GM18868 (cell line): ENCODE data around the gene LCN2.
A peak's percentile ranks its signal among the peaks of the same experiment; 100 is the strongest.
"Not testable (repeated sequence)": the region's sequence is repeated elsewhere in the genome, so short reads cannot be mapped to it uniquely, and the experiment has no call there.

Source experiments
- ATAC-seq: cut with Tn5 transposase; IDR thresholded peaks from one replicate; pipeline ENCODE4 v1.9.1; 2021; ENCODE audit warnings: mild to moderate bottlenecking, moderate library complexity; ENCODE audit not compliant: unreplicated experiment

Gene LCN2

DNA sequence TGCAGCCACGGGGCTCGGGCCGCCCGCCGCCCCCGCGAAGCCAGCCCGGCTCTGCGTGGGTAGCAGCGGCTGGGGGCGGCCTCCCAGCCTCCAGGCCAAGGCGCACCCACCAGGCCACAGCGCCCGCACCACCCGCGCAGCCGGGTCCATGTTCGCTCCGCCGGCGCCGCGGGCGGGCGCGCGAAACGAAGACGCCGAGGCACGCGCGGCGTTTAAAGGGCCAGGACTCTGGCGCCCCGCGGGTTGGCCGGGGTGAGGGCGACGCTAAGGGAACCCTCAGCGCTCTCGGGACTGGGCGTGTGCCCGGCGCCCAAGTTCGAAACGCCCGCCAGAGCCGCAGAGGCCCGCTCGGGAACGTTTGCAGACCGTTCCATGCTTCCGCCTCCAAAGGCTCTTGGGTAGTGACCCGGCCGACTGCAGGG lies 21.7 kb upstream of the LCN2 start, which contains the start of gene PTGES2:
Gene PTGES2, minus strand, starts transcription at position 162 of the 422 bp plus-strand sequence. Its CDS starts 12 bp downstream, at position 150.
- peak; percentile 57 for ATAC-seq

DNA sequence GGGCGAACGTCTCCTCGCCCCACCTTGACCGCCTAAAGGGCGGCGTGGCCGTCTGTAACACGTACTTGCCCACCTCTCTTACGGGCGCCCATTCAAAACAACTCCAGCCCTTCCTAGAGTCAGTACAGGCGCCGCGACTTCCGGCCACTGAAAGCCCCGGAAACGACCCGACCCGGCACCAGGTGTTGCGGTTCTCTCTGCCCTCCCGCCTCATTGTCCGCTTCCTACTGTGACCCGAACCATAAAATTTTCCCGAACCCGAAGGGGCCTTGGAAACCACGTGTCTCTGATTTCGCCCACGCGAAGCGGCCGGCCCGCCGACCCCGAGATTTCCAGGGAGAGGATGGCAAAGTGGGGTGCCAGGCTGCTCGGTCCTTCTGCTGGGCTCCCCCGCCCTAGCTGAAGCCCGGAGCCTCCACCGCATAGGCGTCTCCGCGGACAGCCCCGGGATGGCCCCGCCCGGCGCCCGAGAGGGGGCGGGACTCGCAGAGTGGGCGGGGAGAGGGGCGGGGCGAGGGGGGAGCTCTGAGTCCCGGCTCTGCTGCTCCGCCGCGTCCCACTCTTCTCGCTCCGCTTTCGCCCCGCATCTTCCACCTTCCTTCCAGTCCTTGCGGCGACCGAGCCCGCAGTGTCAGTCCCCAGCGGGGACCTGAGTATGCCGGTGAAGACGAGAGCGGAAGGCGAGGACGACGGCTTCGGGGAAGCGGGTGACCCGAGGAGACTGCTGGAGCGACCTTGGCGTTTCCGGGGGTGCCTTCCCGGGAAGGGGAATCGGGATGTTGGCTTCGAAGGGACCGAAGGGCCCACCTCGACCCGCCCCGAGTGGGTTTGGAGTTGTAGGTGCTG lies 21.0 kb upstream of the LCN2 start:
- ATAC-seq, result peak; percentile 60

DNA sequence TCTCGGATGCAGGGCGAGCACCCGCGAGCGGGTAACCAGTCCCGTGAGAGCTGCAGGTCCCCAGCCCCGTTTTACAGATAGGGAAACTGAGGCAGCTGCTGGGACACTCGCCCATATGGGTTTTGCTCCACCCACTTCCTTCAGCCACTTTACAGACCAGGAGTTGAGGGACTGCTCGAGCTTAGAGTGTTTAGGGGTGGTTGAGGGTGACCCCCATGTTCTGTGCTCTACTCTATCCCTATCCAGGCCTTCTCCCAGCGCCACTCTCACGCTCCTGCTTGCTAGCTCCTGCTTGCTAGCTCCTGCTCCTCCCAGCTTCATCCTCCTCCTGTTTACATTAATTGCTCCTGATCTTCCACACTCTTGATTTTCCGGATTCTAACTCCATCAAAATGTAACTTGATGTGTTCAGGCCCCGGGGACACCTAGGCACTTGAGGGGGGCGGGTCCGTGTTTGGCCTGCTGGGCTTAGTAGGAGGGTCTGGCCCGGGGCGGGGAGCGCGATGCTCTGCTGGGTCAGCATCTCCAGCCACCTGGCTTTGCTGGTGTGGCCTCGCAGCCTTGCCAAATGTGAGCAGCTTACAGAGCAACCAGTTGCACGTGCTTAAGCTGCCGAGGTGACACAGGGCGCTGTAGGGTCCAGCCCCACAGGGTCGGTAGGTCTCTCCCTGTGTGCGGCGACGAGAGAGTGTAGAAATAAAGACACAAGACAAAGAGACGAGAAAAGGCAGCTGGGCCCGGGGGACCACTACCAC lies 20.2 kb upstream of the LCN2 start:
- no peak for ATAC-seq

DNA sequence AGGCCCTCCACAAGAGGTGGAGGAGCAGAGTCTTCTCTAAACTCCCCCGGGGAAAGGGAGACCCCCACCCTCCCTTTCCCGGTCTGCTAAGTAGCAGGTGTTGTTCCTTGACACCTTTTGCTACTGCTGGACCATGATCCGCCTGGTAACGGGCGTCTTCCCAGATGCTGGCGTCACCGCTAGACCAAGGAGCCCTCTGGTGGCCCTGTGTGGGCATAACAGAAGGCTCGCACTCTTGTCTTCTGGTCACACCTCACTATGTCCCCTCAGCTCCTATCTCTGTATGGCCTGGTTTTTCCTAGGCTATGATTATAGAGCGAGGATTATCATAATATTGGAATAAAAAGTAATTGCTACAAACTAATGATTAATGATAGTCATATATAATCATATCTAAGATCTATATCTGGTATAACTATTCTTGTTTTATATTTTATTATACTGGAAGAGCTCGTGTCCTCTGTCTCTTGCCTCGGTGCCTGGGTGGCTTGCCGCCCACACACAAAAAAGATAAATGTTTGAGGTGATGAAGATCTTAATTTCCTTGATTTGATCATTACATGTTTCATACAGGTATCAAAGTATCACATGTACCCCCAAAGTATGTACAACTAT lies 19.2 kb upstream of the LCN2 start:
- ATAC-seq, result not testable (repeated sequence)

DNA sequence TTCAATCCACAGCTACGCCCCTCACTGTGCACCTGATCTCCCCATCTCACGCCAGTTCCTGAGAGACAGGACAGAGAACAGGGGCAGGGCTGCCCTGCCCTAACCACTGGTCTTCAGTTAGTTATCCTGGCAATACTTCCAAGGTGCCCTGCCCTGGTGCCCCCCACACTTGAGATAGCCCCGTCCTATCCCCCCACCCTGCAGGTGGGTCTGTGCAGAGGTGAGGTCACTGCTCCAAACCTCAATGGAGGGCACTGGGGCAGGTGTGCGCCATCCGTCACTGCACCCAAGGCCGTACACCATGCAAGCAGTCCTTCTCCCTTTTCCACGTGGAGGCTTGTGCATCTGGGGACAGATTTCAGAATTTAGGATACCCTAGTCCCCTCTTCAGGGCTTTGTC lies 18.6 kb upstream of the LCN2 start:
- not testable (repeated sequence) for ATAC-seq

DNA sequence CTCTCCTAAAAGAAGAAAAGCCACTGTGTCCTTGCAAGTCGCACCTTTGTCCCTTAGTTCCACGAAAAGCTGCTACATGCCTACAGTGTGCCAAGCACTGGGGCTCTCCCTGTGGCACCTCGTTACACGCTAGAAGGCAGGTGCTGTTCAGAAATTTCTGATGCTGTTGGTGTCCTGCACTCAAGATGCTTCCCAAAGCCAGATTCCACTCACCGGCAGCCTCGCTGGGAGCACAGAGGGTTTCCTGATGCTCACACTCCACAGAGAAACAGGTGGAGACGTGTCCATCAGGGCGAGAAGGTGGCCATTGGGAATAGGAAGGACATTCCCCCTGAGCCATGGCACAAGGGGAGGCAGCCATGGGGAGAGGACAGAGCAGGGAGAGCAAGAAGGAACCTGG lies 17.9 kb upstream of the LCN2 start:
- ATAC-seq, result not testable (repeated sequence)

DNA sequence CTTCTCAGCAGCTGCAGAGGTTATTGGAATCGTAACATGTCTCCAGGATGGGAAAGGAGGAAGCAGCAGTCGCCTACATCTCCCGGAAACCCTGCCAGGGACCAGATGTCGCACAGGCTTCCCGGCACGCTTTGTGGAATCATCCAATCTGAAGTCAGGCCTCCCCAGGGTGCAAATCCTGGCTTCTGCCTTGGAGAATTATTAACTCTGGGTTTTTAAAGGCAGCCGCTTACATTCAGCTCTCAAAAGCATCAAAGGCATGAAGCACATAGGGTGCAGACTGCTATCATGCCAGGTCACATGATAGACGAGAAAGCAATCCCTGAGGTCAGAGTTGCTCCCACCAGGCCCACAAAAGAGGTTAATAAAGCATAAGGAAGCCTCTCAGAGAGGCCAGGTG lies 17.1 kb upstream of the LCN2 start:
- not testable (repeated sequence) for ATAC-seq

DNA sequence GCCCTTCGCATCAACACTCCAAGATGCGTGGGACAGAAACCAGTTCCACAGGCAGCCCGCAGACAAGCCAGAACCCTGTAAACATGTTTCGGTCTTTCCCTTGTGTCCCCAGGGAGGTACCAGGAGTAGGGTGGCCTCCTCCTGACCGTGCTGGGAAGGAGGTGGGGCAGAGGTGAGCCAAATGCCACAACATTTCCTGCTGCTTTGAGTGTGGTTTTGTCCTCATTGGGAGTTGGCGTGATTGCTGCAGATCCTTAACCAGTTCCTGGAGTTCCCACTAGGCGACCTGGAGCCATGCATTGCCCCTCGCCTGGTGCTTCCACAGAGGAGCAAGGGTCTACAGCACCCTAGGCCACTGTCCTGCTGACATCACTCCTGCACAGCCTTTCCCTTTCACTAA lies 13.7 kb upstream of the LCN2 start:
- not testable (repeated sequence) for ATAC-seq

DNA sequence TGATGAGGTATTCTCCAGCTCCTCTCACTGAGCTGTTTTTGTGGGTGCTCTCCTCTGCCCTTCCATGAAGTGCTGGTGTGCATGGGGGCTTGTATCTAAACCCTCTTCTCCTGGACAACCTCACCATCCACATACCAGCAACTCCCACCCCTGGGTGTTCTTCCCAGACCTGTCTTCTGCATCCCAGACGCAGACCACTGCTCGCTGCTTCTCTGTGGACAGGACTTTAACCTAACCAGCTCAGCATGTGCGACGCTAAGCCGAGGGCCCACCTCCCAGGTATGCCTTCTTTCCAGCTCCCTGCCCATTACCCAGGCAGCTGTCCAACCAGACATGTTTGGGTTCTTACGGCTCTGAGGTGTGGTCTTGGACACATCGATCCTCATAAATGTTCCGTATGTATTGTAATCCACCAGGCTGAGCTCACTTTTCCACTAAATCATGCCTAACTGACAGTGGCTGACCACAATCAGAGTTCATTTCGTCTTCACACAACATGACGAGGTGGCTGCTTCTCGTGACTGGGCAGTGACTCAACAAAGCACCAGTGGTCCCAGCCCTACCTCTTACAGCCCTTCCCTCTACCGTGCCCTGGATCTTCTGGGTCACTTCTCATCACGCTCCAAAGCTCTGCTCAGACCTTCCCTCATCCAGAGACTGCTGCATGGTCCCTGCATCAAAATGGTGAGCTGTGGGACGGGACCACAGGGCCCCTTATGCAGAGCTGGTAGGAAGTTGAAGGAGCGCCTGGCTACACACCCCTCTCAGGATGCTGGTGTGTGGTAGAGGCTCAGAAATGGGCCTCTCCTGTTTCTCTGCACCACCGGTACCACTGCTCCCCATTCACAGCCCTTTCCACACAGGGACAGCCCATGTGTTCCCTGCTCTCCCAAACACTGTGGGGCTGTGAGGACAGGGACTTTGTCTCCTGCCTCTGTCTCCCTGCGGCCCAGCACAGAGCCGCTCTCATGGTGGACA lies 12.1 kb upstream of the LCN2 start:
- ATAC-seq, result no peak

DNA sequence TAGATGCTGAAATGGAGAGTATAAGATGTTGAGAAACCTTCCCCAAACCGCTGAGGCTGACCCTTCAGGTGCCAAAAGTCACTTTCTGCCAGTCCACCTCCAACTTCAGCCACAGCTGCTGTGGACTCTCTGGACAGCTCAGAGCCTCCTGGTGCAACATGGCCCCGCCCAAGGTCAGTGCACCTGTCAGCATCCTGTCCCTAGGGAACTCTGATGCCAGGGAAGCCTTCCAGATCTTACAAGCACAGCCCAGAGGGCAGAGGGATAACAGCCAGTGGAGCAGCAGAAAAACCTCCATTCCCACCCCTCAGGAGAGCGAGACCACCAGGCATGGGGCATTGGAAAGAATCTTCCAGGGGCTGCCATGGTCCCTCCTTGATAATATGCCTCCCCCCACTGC lies 11.3 kb upstream of the LCN2 start:
- no peak for ATAC-seq

DNA sequence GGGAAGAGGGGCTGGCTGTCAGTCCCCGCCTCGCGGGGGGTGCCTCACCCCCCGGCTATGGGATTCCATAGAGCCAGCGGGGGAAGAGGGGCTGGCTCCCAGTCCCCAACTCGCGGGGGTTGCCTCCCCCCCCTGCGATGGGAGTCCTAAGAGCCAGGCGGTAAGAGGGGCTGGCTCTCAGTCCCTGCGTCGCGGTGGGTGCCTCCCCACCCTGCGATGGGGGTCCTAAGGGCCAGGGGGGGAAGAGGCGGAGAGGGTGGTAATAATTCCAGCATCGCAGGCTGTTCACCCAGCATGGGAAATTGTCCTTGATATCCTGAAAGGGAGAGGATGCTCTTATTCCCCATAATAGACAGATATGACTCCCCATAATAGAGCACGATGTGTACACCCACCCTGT lies 9.6 kb upstream of the LCN2 start:
- ATAC-seq, result no peak

DNA sequence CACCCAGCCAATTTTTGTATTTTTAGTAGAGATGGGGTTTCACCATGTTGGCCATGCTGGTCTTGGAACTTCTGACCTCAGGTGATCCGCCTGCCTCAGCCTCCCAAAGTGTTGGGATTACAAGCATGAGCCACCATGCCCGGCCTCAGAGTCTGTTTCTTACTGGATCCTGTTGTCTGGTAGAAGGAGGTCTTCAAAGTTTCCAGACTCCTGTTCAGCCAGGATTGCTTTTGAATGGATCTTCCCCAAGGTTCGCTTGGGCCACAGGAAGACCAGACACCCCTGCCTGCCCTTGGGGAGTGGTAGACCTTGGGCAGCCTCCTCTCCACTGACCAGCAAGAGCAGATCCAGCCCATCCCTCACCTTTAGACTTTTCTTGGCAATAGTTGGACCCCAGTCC lies 7.6 kb upstream of the LCN2 start:
- ATAC-seq, result no peak

DNA sequence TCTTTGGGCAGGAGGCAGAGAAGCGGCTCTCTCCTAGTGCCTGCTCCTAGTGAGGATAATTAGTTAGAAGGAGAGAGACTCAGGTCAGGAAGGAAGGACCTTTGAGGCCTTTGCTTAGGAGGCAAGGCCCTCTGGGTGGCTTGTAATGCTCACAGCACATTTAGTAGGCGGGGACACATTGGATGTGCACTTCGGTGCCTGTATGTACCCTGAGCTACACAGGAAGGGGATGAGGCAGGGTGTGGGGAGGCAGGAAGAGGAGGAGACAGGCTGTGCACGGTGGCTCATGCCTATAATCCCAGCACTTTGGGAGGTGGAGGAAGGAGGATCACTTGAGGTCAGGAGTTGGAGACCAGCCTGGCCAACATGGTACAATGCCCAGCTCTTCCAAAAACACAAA lies 7.2 kb upstream of the LCN2 start:
- ATAC-seq, result no peak

DNA sequence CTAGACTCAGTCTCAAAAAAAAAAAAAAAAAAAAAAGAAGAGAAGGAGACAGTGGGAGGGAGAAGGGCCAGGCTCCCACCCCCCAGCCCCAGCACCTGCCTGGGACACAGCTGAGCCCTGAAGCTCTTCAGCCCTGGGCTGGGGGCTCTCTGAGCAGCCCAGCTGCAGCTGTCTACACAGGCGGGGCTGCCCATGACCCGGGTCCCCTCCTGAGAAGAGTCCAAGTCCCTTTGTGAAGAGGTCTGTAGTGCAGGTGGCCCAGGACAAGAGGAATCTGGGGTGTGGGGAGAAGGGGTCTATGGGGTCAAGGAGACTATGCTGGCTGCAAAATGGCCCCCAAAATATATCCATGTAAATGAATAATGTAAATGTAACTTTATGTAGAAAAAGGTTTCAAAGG lies 6.7 kb upstream of the LCN2 start:
- no peak for ATAC-seq

DNA sequence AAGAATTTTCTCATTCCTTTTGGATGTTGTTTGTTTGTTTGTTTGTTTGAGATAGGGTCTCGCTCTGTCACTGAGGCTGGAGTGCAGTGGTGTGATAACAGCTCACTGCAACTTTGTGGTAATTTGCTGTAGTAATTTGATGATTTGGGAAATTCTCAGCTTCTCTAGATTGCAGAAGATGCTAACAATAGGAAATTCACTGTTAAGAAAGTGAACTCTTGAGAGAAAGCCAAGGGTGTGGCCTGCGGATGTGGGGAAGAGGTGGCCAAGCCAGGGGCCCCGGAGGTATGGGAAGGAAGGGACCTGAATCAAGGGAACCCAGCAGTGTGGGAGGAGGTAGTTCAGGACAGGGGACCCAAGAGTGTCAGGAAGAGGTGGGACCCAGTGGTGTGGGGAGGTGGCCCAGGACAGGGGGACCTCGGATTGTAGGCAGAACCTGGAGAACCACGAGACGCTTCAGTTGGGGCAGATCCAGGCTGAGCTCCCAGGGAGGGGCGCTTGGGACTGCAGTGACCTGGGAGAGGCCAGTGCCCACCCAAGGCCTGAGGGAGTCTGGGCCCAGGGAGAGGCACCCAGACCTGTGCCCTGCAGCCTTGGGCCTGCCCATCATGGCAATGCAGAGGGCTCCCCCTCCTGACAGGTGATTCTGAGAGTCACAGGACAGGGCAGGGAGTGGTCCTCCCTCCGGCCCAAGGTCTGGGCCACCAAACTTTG lies 5.6 kb upstream of the LCN2 start:
- ATAC-seq, result no peak

DNA sequence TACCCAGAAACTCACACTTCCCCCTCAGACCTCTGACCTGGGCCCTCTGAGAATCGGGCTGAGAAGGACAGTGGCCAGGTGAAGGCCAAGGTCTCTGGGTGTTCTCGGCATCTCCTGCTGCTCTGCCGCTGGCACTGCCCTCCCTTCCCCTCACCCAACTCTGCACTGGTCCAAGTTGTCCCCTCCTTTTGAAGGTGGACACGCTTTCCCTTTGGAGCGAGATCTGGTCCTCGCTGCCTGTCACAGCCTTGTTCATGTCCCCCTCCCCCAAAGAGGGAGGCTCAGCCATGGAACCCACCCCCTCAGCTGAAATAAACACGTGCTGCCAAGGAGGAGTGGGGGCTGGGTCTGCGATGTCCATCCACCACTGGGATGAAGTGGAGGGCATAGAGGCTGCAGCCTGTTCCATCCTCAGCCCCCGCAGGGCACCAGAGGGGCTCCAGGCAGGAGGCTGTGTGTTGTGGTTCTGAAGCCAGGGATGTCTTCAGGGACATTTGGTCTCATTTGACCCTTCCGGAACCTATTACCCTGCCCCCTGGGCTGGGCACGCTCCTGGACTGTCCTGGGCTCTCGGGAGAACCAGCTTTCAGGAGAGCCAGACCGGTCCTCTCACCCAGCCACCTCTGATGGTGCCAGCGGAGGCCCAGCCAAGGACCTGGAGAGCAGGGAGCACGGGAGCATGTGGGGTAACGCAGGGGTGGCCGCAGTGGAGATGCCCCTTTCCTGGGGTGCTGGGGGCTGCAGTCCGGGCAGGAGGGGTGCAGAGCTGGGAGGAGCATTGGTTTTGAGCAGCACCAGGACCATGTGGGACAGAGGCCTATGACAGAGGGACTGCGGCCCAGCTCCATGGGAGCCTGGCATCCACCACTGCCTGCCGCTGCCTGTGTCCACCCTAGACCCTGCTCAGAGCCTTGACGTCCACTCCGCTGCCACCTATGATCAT lies 4.7 kb upstream of the LCN2 start:
- ATAC-seq, result no peak

DNA sequence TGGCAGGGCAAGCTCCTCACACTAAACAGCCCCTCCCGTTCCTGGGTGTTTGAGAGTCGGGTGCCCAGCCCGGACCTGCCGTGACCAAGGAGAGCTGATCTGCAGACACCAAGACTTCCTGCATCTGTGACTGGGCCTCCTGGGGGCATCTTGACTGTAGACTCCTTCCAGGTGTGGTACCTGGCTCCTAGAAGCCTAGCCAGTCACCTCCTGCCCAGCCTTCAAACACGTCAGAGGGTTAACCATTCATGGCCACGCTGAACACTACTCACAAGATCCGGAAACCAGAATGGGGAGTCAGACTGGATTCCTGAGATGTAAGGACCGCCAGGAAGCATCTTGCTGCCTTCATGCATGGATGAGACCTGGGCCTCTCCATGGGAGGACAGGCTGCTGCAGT lies 3.7 kb upstream of the LCN2 start:
- ATAC-seq, result no peak

DNA sequence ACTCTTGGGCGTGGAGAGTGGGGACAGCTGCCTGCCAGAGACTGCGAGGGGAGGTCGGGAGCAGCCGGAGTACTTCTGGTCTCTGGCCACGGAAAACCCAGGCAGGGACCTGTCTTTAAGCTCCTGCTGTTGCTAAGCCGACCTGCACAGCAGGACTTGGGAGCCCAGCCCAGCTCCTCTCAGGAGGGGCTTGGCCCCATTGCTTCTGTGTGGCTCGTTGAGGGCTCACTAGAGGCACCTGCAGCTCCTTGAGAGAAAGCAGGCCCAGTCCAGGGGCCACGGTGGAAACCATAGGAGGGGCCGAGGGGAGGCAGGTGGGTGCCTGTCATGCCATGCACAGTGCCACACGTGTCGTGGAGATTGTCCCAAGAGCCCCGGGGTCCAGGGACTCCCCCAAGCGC lies 3.3 kb upstream of the LCN2 start:
- no peak for ATAC-seq

DNA sequence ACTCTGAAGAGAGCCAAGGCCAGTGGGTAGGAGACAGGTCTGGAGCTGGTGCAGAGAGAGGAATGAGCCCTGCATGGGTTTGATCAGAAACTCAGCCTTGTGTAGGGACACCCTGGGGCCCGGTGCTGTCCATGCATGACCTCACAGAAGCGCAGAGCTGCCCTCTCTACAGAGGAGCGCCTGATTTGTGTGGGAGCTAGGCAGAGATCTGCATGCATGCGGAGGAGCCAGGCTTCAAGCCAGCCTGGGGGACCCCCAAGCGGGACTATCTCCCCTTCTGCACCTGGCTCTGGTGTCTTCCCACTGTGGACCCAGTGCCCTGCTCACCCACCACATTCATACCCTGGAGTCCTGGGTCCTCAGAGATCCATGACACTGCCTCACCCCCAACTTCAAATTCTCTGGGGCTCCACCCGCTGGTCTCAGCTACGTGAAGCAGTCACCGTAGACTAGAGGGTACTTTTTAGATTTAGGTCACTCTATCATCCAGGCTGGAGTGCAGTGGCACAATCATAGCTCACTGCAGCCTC lies 2.6 kb upstream of the LCN2 start:
- ATAC-seq, result no peak
